Endothelial cell of umbilical vein (primary cell): ENCODE data around the gene GCGR. TPM values are rescaled to one million over a fixed set of nuclear protein-coding genes. Genes with fewer than 3 reads are reported as not detected.

Source experiments
- BruUV-seq: library from RNA; stranded (reverse); fragments of 400-500 nt; replicated peaks from 2 replicates; lab custom pipeline; 2021; lab: Mats Ljungman, UMichigan
- CTCF ChIA-PET: fragments of 300-600, 350-600 bp; sonication (Branson Sonifier 250); formaldehyde crosslinking; loops from one replicate; lab custom pipeline; 2021; ENCODE audit warnings: antibody characterized with exemption, inconsistent platforms; lab: Charles Lee
- POLR2A ChIA-PET: fragments of 300-600, 350-600 bp; sonication (Branson Sonifier 250); formaldehyde crosslinking; loops from one replicate; lab custom pipeline; 2021; ENCODE audit warnings: antibody characterized with exemption, inconsistent platforms; lab: Charles Lee
- DNase-seq: peaks from one replicate; pipeline ENCODE4 v3.0.0-alpha.2; 2011; ENCODE audit warnings: low read depth, low spot score
- FAIRE-seq: peaks from 2 replicates; lab custom pipeline; 2011; peaks lifted over from hg19 to GRCh38; lab: Jason Lieb, UNC
- H2AFZ ChIP-seq: 2 replicates; pipeline ENCODE4 v1.6.0; 2012; ENCODE audit warnings: low read depth, low read length, control low read depth, inconsistent platforms
- H3K27ac ChIP-seq: 2 replicates; pipeline ENCODE4 v1.5.1; 2011; ENCODE audit warnings: low read depth, mild to moderate bottlenecking, control low read depth, low read length, moderate library complexity; ENCODE audit not compliant: insufficient read depth
- H3K27me3 ChIP-seq, 2 experiments: 2 replicates each; pipeline versions ENCODE4 v1.6.0 to v1.6.1; 2011; ENCODE audit warnings: low read length in 2 of 2, mixed read lengths in 1 of 2; ENCODE audit not compliant: control insufficient read depth in 2 of 2, insufficient read depth in 2 of 2
- H3K36me3 ChIP-seq, 2 experiments: 2 replicates in 1 of 2; 3 replicates in 1 of 2; pipeline ENCODE4 v1.5.1; 2011; ENCODE audit warnings: low read length in 2 of 2, mild to moderate bottlenecking in 1 of 2, moderate library complexity in 1 of 2; ENCODE audit not compliant: control insufficient read depth in 2 of 2, insufficient read depth in 2 of 2; ENCODE audit errors: extremely low read depth in 1 of 2
- H3K4me1 ChIP-seq: 3 replicates; pipeline ENCODE4 v1.5.1; 2011; ENCODE audit warnings: mild to moderate bottlenecking, low read length; ENCODE audit not compliant: control insufficient read depth, insufficient read depth; ENCODE audit errors: extremely low read depth
- H3K4me2 ChIP-seq: 2 replicates; pipeline ENCODE4 v1.6.1; 2011; ENCODE audit warnings: low read length, control low read depth, mixed read lengths; ENCODE audit not compliant: insufficient read depth
- H3K4me3 ChIP-seq, 3 experiments: fragments of 200-600 bp in 1 of 3; sonication (generic), shearing (Covaris generic) in 1 of 3; replicated peaks in 1 of 3; 2 replicates each; pipeline ENCODE4 v1.5.1; 2011 to 2016; ENCODE audit warnings: control low read depth in 3 of 3, low read length in 3 of 3, mild to moderate bottlenecking in 2 of 3, inconsistent platforms in 1 of 3, low read depth in 1 of 3, moderate library complexity in 1 of 3; ENCODE audit not compliant: insufficient read depth in 1 of 3
- H3K79me2 ChIP-seq: 2 replicates; pipeline ENCODE4 v1.6.0; 2012; ENCODE audit warnings: low read length, inconsistent platforms; ENCODE audit not compliant: control insufficient read depth, insufficient read depth
- H3K9ac ChIP-seq: replicated peaks from 2 replicates; pipeline ENCODE3; 2011; ENCODE audit warnings: low read length, control low read depth; ENCODE audit not compliant: insufficient read depth; ENCODE audit errors: extremely low read depth
- H3K9me1 ChIP-seq: replicated peaks from 3 replicates; pipeline ENCODE4 v1.6.0; 2011; ENCODE audit warnings: mild to moderate bottlenecking, low read length; ENCODE audit not compliant: control insufficient read depth, insufficient read depth; ENCODE audit errors: extremely low read depth
- H3K9me3 ChIP-seq: replicated peaks from 2 replicates; pipeline ENCODE4 v1.5.1; 2012; ENCODE audit warnings: low read length, inconsistent platforms; ENCODE audit not compliant: control insufficient read depth, insufficient read depth
- H4K20me1 ChIP-seq: replicated peaks from 2 replicates; pipeline ENCODE3; 2011; ENCODE audit warnings: mild to moderate bottlenecking, low read length; ENCODE audit not compliant: control insufficient read depth, insufficient read depth; ENCODE audit errors: extremely low read depth
- EZH2 ChIP-seq: IDR thresholded peaks from 2 replicates; pipeline ENCODE4 v1.6.1; 2012; ENCODE audit warnings: borderline replicate concordance, low read depth, mild to moderate bottlenecking, moderate library complexity, low read length, inconsistent platforms; ENCODE audit not compliant: severe bottlenecking
- FOS ChIP-seq: IDR thresholded peaks from 2 replicates; pipeline ENCODE4 v1.6.1; 2011; ENCODE audit warnings: mild to moderate bottlenecking, low read length, moderate library complexity, borderline replicate concordance; ENCODE audit not compliant: insufficient read depth
- GATA2 ChIP-seq: IDR thresholded peaks from 2 replicates; pipeline ENCODE4 v1.7.0; 2011; ENCODE audit warnings: low read depth, mild to moderate bottlenecking, moderate library complexity, mixed read lengths, low read length; ENCODE audit not compliant: insufficient read length, insufficient read depth
- JUN ChIP-seq: IDR thresholded peaks from 2 replicates; pipeline ENCODE4 v1.6.1; 2011; ENCODE audit warnings: borderline replicate concordance, low read depth; ENCODE audit not compliant: insufficient read length, insufficient read depth
- MYC ChIP-seq: IDR thresholded peaks from one replicate; pipeline ENCODE4 v1.6.1; 2011; ENCODE audit warnings: mild to moderate bottlenecking, low read depth, low read length
- POLR2A ChIP-seq: IDR thresholded peaks from 2 replicates; pipeline ENCODE4 v1.6.1; 2012; ENCODE audit warnings: low read depth, mild to moderate bottlenecking, control low read depth, low read length
- POLR2AphosphoS5 ChIP-seq: IDR thresholded peaks from 2 replicates; pipeline ENCODE4 v1.6.1; 2012; ENCODE audit warnings: low read depth, mild to moderate bottlenecking, control low read depth, low read length, moderate library complexity; ENCODE audit not compliant: insufficient read depth
- dilution Hi-C: fragments of 300-500 bp; cut with MboI; formaldehyde crosslinking; loops from one replicate; pipeline ENCODE4 v1.15.0; 2019; ENCODE audit warnings: low sequenced_read_pairs; ENCODE audit not compliant: extremely low pct_ligation_motif_present
- intact Hi-C: fragments of 100-400 bp; cut with micrococcal nuclease; formaldehyde crosslinking; loops from one replicate; pipeline ENCODE4 v1.10.0; 2022
- polyA plus RNA-seq, 4 experiments: library from polyadenylated mRNA; depleted of rRNA in 3 of 4; stranded (reverse) in 3 of 4; unstranded in 1 of 4; fragments of >200 nt; gene quantifications; 2 replicates each; pipeline versions ENCODE4 v1.2.1 to v1.2.3, GENCODE V29; 2011 to 2012; ENCODE audit warnings: missing spikeins in 1 of 4
- total RNA-seq: library from RNA; stranded (reverse); gene quantifications from 2 replicates; pipeline ENCODE4 v1.2.3, GENCODE V29; 2021
- TF ChIP-seq, protein P1 (sequence below): IDR thresholded peaks from 2 replicates; pipeline ENCODE4 v1.6.1; 2011; ENCODE audit not compliant: insufficient read depth, insufficient read length
- TF ChIP-seq, protein P2 (sequence below), 2 donors: IDR thresholded peaks; 1 replicate in 1 of 2; 2 replicates in 1 of 2; pipeline ENCODE4 v1.5.1; 2011; ENCODE audit warnings: low read length in 2 of 2, mild to moderate bottlenecking in 2 of 2, moderate library complexity in 2 of 2, control low read depth in 1 of 2, inconsistent platforms in 1 of 2, low read depth in 1 of 2; ENCODE audit not compliant: insufficient read depth in 1 of 2; ENCODE audit errors: extremely low read depth in 1 of 2

Gene GCGR
- total and polyA plus RNA-seq, 2 donors (not counting 3 experiments of a cell fraction or from before 2014, with no cell fraction given): not detected

DNA sequence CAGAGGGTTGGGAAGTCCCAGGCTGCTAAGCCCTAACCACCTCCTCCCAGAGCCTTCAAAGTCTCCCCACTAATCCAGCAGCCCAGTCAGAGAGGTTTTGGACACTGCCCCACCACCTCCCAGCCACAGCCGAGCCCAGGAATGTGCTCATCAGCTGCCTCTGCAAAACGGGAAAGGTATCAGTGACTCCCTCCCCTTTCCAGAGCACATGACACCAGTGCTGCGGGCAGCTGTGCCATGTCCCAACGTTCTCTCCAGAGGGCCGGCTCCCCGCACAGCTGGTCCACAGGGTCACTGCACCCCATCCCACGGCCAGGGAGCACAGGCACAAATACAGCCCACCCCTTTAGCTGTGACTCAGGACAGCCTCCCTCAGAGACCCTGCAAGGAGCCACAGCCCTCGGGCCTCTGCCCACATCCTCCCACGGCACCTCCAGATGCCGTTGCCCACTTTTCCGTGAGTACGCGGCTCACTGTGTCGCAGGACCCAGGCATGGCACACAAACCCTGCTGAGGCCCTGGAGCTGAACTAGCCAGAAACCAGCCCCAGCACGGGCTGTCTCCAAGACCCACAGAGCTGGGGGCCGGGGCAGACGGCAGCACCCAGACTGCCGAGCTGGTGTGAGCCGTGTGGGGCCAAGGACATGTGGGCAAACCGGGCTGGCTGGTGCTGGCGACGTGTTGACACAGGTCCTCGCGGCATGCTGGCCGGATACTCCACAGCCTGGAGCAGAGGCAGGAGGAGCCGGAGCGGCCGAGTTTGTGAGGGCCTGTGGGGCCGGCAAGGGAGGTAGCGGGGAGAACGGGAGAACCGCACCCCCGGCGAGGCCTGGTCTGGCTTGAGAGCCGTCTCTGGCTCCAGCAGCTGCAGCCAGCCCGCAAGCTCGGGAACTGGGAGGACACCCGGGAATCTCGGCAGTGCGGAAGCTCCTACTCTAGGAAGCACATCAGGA lies 37.2 kb downstream of the GCGR start:
- ChIA-PET POLR2A (no interaction called here), CTCF (no interaction called here)
- Histone ChIP-seq H3K4me3 (no peak overlapping the region), H3K9me1 (no peaks in the 10 kb centered on the region), H4K20me1 (no peaks in the 10 kb centered on the region), H3K4me1 (no peaks in the 10 kb centered on the region), H3K27me3 (no peaks in the 10 kb centered on the region), H3K27ac (no peak overlapping the region), H3K36me3 (peaks cover 19 to 34% of the 10 kb centered on the region in 2 experiments), H3K79me2 (no peaks in the 10 kb centered on the region), H2AFZ (no peak overlapping the region), H3K9me3 (no peaks in the 10 kb centered on the region), H3K9ac (no peak overlapping the region), H3K4me2 (no peak overlapping the region)
- intact Hi-C loops: no loop called here
- DNase-seq: no peak
- no peak for TF ChIP-seq GATA2
- no peak for TF ChIP-seq POLR2AphosphoS5
- TF ChIP-seq MYC: no peak
- no peak for TF ChIP-seq EZH2
- no peak for TF ChIP-seq FOS
- TF ChIP-seq, protein P1, sequence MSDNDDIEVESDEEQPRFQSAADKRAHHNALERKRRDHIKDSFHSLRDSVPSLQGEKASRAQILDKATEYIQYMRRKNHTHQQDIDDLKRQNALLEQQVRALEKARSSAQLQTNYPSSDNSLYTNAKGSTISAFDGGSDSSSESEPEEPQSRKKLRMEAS: no peak
- no peak for TF ChIP-seq POLR2A
- FAIRE-seq: no peak
- no TSS peak for BruUV-seq
- dilution Hi-C loops: no loop called here

DNA sequence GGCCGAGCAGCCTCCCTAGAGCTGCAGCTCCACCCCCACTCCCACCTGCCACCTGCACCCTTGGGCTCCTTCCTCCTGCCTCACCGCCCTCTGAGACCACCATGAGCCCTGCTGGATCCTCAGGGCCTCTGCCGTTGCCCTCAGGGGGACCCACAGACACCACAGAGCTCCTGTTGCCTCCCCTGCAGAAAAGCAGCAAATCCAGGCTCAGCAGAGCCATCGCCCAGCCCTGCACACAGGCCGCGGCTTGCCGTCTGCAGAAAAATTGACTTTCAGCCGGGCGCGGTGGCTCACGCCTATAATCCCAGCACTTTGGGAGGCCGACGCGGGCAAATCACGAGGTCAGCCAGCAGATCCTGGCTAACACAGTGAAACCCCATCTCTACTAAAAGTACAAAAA lies 37.9 kb downstream of the GCGR start:
- ChIA-PET POLR2A (no interaction called here), CTCF (no interaction called here)
- dilution Hi-C loops (no loop called here), intact Hi-C loops (no loop called here)
- H2AFZ ChIP-seq: no peak overlapping the region
- no peak for DNase-seq
- no TSS peak for BruUV-seq
- no peak overlapping the region for H3K9ac ChIP-seq
- H3K27ac ChIP-seq: no peak overlapping the region
- H3K4me3 ChIP-seq: no peak overlapping the region
- H3K9me1 ChIP-seq: no peaks in the 10 kb centered on the region
- no peaks in the 10 kb centered on the region for H3K79me2 ChIP-seq
- H3K9me3 ChIP-seq: no peaks in the 10 kb centered on the region
- TF ChIP-seq EZH2 (no peak), GATA2 (no peak), JUN (no peak), FOS (no peak), MYC (no peak), POLR2A (no peak), POLR2AphosphoS5 (no peak)
- TF ChIP-seq, protein P1: no peak
- TF ChIP-seq, protein P2, sequence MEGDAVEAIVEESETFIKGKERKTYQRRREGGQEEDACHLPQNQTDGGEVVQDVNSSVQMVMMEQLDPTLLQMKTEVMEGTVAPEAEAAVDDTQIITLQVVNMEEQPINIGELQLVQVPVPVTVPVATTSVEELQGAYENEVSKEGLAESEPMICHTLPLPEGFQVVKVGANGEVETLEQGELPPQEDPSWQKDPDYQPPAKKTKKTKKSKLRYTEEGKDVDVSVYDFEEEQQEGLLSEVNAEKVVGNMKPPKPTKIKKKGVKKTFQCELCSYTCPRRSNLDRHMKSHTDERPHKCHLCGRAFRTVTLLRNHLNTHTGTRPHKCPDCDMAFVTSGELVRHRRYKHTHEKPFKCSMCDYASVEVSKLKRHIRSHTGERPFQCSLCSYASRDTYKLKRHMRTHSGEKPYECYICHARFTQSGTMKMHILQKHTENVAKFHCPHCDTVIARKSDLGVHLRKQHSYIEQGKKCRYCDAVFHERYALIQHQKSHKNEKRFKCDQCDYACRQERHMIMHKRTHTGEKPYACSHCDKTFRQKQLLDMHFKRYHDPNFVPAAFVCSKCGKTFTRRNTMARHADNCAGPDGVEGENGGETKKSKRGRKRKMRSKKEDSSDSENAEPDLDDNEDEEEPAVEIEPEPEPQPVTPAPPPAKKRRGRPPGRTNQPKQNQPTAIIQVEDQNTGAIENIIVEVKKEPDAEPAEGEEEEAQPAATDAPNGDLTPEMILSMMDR (IDR thresholded peaks at IDR 0.05; ENCODE audit: extremely low read depth in 1 of 2, insufficient read depth in 1 of 2, low read depth in 1 of 2, low read length in 2 of 2): no peak
- FAIRE-seq: no peak
- no peaks in the 10 kb centered on the region for H3K27me3 ChIP-seq
- H3K36me3 ChIP-seq: peaks cover 19 to 42% of the 10 kb centered on the region in 2 experiments
- no peaks in the 10 kb centered on the region for H4K20me1 ChIP-seq
- H3K4me2 ChIP-seq: no peak overlapping the region
- H3K4me1 ChIP-seq: no peaks in the 10 kb centered on the region
